Skeletal muscle satellite cell (primary cell): Measurements from ENCODE around the gene SUPV3L1.
A peak's percentile ranks its signal among the peaks of the same experiment; 100 is the strongest.

Source experiments
- H3K27me3 ChIP-seq: 2 replicates; pipeline ENCODE4 v1.7.0; 2013; ENCODE audit warnings: low read length; ENCODE audit not compliant: control insufficient read depth, insufficient read depth
- H3K36me3 ChIP-seq: 2 replicates; pipeline ENCODE4 v1.7.0; 2013; ENCODE audit warnings: mild to moderate bottlenecking, control low read depth, low read length; ENCODE audit not compliant: insufficient read depth
- H3K4me1 ChIP-seq: 2 replicates; pipeline ENCODE4 v1.7.0; 2013; ENCODE audit warnings: low read length; ENCODE audit not compliant: control insufficient read depth, insufficient read depth
- H3K4me2 ChIP-seq: 2 replicates; pipeline ENCODE4 v1.7.0; 2013; ENCODE audit warnings: mild to moderate bottlenecking, low read length
- H3K4me3 ChIP-seq: 2 replicates; pipeline ENCODE4 v1.7.0; 2013; ENCODE audit warnings: low read length
- H3K9ac ChIP-seq: 2 replicates; pipeline ENCODE4 v1.7.0; 2013; ENCODE audit warnings: mild to moderate bottlenecking, low read depth, low read length, moderate library complexity
- H3K9me3 ChIP-seq: replicated peaks from 2 replicates; pipeline ENCODE4 v1.7.0; 2013; ENCODE audit warnings: mild to moderate bottlenecking, control low read depth, low read length

SUPV3L1 gene

DNA sequence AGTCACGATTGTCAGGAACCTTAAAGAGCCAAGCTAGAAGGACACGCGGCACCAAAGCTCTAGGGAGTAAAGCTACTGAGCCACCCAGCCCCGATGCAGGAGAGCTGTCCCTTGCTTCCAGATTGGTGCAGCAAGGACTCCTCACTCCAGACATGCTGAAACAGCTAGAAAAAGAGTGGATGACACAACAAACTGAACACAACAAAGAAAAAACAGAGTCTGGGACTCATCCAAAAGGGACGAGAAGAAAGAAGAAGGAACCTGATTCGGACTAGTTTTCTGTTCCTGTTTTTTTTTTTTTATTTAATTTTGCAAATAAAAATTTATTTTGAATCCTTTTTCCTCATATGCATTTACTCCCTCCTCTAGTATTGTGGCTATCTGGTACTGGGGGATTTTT is 28.7 kb downstream of the SUPV3L1 start:
- Histone ChIP-seq H3K36me3 (peaks cover 36% of the 10 kb centered on the region), H3K4me2 (no peak overlapping the region), H3K4me3 (no peak overlapping the region), H3K9ac (no peak overlapping the region), H3K27me3 (no peaks in the 10 kb centered on the region), H3K9me3 (no peaks in the 10 kb centered on the region), H3K4me1 (no peaks in the 10 kb centered on the region)

DNA sequence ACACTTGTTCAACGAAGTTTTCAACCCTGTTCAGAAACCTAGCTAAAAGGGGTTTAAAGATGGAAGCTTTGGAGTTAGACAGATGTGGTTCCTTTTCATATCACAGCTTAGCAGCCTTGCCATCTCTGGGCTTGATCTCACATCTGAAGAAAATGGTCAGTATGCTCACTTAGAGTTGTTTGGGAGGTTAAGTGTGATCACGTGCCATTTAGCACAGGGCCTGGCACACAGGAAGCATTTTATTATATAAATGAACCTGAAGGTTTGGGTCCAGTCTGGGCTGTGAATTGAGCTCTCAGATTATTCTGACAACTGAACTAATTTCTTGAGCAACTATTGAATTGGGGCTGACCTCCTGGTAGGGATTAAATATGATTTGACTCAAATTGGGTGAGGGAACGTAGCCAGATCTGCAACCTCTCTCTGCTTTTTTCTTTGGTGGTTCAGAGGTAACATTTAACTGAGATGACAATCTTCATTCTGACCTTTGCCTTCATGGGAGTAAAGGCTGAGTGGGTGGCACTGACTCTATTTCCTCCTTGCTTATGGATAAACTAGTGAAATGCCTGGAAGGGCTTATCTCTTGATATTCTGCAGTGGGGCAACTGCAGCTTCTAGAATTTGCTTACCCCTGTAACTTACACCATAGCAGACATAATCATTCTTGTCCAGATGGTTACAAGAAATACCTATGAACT is 29.9 kb downstream of the SUPV3L1 start:
- Histone ChIP-seq H3K36me3 (peaks cover 35% of the 10 kb centered on the region), H3K9ac (no peak overlapping the region), H3K27me3 (no peaks in the 10 kb centered on the region), H3K4me1 (no peaks in the 10 kb centered on the region), H3K9me3 (no peaks in the 10 kb centered on the region), H3K4me2 (no peak overlapping the region), H3K4me3 (no peak overlapping the region)

DNA sequence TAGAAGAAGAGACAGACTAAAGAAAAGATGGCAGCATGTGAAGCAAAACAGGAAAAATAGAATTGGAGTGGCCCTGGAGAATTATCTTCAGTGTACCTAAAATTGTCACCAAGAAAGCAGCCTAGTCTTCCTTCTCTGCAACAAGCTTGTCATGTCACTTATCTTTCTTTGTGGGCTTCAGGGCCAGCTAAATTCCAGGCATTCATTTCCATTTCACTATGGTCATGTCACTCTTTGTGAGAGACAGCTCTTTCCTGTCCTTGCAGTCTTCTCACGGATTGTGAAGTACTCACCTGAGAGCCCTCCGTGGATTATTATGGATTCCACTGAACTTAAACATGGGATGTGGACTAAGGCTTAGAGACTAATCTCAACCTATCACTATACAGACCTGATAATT is 31.1 kb downstream of the SUPV3L1 start:
- no peak overlapping the region for H3K4me2 ChIP-seq
- H3K4me3 ChIP-seq, result no peak overlapping the region
- peaks cover 5% of the 10 kb centered on the region for H3K4me1 ChIP-seq
- H3K9me3 ChIP-seq, result no peaks in the 10 kb centered on the region
- H3K36me3 ChIP-seq, result peaks cover 26% of the 10 kb centered on the region
- no peaks in the 10 kb centered on the region for H3K27me3 ChIP-seq
- no peak overlapping the region for H3K9ac ChIP-seq

DNA sequence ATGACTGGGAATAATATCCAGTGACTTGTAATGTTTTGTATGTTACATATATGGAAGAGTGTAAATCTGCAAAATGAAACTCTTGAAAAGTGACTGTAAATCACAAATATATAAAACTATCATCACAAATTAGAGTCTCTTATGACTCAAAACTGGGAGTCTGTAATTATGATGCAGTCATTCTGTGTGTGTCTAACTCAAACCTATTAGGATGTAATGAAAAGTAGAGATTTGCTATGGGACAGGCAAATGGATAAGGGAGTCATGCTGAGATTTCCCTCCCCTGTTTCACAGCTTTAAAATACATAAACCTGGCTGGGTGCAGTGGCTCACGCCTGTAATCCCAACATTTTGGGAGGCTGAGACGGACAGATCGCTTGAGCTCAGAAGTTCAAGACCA is 31.5 kb downstream of the SUPV3L1 start:
- H3K9me3 ChIP-seq, result no peaks in the 10 kb centered on the region
- peaks cover 5% of the 10 kb centered on the region for H3K4me1 ChIP-seq
- H3K4me2 ChIP-seq, result no peak overlapping the region
- no peak overlapping the region for H3K9ac ChIP-seq
- no peaks in the 10 kb centered on the region for H3K27me3 ChIP-seq
- H3K36me3 ChIP-seq, result peaks cover 22% of the 10 kb centered on the region
- no peak overlapping the region for H3K4me3 ChIP-seq

DNA sequence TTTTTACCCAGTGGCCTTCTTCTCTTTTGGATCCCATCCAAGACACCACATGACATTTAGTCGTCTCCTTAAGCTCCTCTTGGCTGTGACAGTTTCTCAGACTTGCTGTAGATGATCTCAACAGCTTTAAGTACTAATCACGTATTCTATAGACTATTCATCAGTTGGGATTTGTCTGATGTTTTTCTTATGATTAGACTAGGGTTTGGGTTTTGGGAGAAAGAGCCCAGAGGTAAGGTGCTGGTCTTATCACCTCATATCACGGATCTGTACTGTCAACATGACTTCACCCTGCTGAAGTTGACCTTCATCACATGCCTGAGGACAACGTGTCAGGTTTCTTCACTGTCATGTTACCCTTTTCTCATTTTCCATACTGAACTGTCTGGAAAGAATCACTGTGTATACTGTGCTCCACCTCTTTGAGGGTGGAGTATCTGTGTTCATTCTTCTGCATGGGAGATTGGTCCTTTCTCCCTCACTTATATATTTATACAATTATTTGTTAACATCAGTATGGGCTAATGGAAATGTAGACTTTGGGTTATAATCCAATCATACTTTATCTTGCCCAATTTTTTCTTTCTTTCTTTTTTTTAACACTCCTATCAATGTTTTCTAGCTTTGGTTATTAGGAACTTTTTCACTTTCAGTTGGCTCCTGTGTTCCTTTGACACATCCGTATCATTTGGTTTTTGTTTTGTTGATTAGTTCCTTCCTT is 33.7 kb downstream of the SUPV3L1 start:
- no peak overlapping the region for H3K9ac ChIP-seq
- H3K4me1 ChIP-seq, result peaks cover 6% of the 10 kb centered on the region
- H3K9me3 ChIP-seq, result no peaks in the 10 kb centered on the region
- peaks cover 4% of the 10 kb centered on the region for H3K36me3 ChIP-seq
- no peaks in the 10 kb centered on the region for H3K27me3 ChIP-seq
- H3K4me2 ChIP-seq, result no peak overlapping the region
- no peak overlapping the region for H3K4me3 ChIP-seq

DNA sequence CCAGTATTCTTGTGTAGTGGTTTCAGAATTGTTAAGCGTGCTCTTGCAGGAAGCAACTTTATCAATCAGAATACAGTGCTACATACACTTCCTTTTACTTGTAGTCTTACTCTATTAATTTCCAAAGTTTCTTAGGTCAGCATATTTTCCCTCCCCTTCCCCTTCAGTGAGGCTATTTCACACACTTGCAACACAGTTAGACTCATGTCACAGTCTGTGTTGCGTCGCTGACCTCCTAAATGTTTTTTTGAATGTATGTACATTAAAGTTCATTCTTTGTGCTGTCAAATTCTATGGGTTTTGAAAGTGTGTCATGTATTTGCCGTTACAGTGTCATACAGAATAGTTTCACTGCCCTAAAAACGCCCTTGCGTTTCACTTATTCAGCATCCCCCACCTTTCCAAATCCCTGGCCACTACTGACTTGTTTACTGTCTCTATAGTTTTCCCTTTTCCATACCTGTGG is 34.7 kb downstream of the SUPV3L1 start:
- Histone ChIP-seq H3K36me3 (no peaks in the 10 kb centered on the region), H3K4me1 (peaks cover 10% of the 10 kb centered on the region), H3K4me2 (no peak overlapping the region), H3K9me3 (no peaks in the 10 kb centered on the region), H3K4me3 (no peak overlapping the region), H3K27me3 (no peaks in the 10 kb centered on the region), H3K9ac (no peak overlapping the region)

DNA sequence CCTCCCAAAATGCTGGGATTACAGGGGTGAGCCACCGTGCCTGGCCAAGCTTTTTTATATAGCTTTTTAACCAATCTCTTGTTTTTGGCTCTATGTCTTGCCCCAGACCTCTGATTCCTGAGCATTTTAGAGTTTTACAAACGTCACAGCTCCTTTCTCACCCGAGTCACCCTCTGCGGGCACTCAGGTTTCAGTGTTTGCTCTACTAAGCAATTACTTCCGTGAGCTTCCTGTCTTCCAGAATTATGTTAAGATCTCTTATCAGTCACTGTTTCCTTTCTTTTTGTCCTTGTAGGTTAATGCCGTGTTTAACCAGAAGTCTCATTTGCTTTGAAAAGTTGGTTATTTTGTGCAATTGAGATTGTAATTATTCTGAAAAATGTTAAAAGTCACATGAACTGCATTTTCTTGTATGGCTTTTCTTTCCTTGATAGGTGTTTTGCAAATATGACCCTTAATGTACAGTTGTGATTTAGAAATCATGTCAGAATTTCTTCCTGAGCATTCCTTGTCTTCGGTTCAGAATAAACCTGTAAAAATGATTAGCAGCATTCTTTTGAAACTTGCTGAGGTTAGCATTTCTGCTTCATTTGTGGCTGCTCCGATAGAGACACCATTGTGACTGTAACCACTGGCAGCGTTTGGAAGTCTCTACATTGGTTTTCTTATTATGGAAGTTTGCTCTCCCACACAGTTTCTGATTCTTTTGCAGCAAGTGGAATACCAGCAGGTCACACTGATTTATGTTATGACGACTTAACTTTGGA is 35.6 kb downstream of the SUPV3L1 start:
- no peak overlapping the region for H3K9ac ChIP-seq
- no peaks in the 10 kb centered on the region for H3K27me3 ChIP-seq
- H3K4me1 ChIP-seq, result peaks cover 10% of the 10 kb centered on the region
- no peaks in the 10 kb centered on the region for H3K9me3 ChIP-seq
- H3K4me3 ChIP-seq, result no peak overlapping the region
- H3K4me2 ChIP-seq, result peak overlapping the region; percentile 53
- no peaks in the 10 kb centered on the region for H3K36me3 ChIP-seq

DNA sequence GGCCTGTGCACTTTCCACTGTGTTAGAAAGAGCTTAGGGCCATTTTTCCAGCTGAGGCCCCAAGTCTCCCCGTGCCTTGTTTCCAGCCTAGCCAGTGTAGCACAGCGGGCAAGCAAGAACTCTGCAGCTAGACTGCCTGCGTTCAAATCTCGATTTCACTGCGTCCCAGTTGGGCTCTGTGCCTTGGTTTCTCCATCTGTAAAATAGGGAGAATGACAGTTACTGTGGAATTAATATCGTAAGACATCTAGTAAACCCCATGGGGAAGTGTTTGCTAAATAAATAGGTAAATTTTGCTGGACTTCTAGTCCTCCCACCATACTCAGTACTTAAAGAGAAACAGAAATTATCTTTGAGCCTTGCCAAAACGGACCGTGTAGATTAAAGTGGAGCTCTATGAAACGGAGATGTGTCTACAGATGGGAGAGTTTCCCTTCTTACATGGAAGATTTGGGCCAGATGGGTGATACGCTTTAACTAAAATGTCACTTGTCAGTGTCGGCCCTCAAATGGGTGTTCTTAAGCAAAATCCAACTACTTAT is 36.6 kb downstream of the SUPV3L1 start:
- H3K27me3 ChIP-seq, result no peaks in the 10 kb centered on the region
- no peaks in the 10 kb centered on the region for H3K36me3 ChIP-seq
- no peak overlapping the region for H3K4me3 ChIP-seq
- H3K4me1 ChIP-seq, result peaks cover 10% of the 10 kb centered on the region
- no peak overlapping the region for H3K9ac ChIP-seq
- no peak overlapping the region for H3K4me2 ChIP-seq
- no peaks in the 10 kb centered on the region for H3K9me3 ChIP-seq

DNA sequence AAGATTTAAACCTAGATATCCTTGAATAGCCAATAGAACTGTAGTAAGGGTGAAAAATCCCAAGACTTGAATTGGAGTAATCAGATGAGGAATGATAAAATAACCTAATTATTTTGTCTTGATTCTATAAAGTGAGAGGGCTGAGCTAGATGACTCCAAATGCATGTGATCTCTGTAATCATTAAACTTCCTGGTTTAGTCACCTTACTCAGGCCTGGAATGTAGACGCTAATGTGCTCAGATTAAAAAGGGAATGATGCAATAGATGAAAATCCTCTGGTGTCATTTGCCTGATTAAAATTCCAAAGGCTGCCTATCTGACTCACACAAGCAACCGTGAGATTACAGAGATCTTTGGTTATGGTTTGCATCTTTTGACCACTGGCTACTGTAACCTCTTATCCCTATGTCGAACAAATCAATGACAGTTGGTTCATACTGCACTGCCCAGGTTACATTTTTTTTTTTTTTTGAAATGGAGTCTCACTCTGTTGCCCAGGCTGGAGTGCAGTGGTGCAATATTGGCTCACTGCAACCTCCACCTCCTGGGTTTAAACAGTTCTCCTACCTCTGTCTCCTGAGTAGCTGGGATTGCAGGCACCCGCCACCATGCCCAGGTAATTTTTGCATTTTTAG is 37.2 kb downstream of the SUPV3L1 start:
- Histone ChIP-seq H3K36me3 (no peaks in the 10 kb centered on the region), H3K4me3 (no peak overlapping the region), H3K9me3 (no peaks in the 10 kb centered on the region), H3K27me3 (no peaks in the 10 kb centered on the region), H3K9ac (no peak overlapping the region), H3K4me1 (peaks cover 10% of the 10 kb centered on the region), H3K4me2 (no peak overlapping the region)

DNA sequence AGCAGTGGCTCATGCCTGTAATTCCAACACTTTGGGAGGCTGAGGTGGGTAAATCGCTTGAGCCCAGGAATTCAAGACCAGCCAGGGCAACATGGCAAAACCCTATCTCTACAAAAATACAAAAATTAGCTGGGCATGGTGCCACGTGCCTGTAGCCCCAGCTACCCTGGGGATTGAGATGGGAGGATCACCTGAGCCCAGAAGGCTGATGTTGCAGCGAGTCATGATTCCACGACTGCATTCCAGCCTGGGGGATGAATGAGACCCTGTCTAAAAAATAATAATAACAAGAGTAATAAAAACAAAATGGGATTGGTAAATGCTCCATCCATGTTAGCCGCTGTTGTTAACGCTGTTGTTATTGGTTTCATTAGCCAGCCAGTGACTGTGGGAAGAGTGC is 38.8 kb downstream of the SUPV3L1 start:
- Histone ChIP-seq H3K9ac (no peak overlapping the region), H3K4me1 (peaks cover 18% of the 10 kb centered on the region), H3K4me2 (no peak overlapping the region), H3K9me3 (no peaks in the 10 kb centered on the region), H3K27me3 (no peaks in the 10 kb centered on the region), H3K4me3 (no peak overlapping the region), H3K36me3 (no peaks in the 10 kb centered on the region)

DNA sequence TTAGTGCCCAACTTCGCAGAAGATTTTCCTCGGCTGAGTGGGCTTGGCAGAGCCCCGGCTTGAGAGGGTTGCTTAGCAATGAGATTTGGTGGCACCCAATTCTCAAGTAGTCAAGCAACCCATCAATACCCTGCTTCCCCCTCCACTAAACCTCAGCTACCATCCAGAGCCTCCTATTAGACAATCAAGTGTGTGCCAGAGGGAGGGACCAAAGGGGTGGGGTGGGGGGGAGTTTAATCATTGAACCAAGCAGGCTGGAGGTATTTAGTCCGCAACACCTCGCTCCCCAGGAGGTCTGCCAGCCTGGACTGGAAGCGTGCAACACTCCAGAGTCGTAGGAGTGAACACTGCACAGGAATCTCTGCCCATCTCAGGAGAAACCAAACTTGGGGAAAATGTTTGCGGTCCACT is 40.0 kb downstream of the SUPV3L1 start, which contains the start of gene HKDC1:
HKDC1 (plus strand) TSS at position 292 of the 411 bp plus-strand sequence; CDS start at position 396, 104 bp downstream.
- Histone ChIP-seq H3K9ac (no peak within 1 kb of the TSS), H3K4me1 (peaks cover 20% of the 10 kb centered on the region), H3K27me3 (no peaks in the 10 kb centered on the region), H3K4me3 (no peak within 1 kb of the TSS), H3K9me3 (no peaks in the 10 kb centered on the region), H3K36me3 (no peaks in the 10 kb centered on the region), H3K4me2 (no peak within 1 kb of the TSS)
